ENCODE results near the gene CCDC142.
A peak's percentile ranks its signal among the peaks of the same experiment; 100 is the strongest.

CCDC142 gene

DNA sequence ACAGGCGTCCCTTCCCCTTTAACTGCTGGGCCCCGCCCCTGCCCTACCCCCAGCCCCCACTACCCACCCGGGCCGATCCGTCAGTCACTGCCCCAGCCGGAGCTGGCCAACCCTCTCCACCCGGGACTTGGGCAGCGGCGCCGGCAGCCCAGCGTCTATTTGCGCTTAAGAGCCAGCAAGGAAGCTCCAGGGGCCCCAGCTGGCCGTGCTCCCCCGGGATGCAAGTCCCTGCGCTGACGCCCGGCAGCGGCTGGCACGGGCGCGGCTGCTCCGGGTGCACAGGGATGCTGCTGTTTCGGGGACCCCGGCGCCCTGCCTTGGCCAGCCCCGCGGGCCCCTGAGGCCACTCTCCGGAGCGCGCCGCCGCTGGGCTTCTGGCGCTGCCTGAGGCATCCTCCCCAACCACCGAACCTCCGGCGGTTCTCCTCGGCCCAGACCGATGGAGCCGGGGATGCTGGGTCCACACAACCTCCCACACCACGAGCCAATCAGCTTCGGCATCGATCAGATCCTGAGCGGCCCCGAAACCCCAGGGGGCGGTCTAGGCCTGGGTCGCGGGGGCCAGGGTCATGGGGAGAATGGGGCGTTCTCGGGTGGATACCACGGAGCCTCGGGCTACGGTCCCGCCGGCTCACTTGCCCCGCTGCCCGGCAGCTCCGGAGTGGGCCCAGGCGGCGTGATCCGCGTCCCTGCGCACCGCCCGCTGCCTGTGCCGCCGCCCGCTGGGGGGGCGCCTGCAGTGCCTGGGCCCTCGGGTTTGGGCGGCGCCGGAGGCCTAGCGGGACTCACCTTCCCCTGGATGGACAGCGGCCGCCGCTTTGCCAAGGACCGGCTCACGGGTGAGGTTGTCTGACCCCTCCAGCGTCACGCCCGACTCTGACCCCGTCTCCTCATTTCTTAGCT, 31.8 kb upstream of the CCDC142 start, which contains the start of gene TLX2:
Gene TLX2, plus strand, starts transcription at position 83 of the 903 bp plus-strand sequence. Its CDS starts 357 bp downstream, at position 440.
- no peak for DNase-seq (ENCODE audit: low spot score)

DNA sequence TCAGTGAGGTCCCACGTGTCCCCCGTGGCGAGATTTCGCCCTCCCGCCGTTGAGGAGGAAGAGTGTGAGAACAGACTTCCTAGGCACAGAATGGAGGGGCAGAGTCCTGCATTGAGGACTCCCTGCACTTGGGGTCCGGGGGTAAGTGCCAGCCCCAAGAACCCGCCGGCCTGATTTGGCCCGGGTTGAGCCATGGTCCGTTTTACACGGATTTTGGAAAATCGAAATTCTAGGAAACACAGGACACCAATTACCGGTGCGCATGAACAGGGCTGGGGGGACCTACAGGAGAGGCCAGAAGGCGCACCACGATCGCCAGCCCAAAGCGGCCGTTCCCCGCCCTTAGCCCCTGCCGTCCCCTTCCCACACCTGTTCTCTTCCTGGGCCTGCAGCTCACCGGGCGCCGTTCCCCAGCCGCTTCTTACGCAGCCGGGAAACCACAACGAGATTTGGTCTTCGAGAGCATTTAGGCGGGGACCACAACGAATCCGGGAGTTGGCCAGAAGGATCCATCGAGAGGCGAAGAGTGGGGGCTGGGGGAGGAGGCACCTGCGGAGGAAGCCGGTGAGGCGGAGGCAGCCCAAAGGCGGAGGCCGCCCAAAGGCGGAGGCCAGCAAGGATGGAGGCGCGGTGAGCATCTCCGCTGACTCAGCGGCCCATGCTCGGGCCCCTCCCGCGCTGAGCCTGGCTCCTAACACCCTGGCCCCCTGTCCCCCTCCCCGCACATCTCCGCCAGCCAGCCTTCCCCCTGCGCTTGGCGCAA, 31.0 kb upstream of the CCDC142 start:
- DNase-seq (ENCODE audit: low spot score): no peak

DNA sequence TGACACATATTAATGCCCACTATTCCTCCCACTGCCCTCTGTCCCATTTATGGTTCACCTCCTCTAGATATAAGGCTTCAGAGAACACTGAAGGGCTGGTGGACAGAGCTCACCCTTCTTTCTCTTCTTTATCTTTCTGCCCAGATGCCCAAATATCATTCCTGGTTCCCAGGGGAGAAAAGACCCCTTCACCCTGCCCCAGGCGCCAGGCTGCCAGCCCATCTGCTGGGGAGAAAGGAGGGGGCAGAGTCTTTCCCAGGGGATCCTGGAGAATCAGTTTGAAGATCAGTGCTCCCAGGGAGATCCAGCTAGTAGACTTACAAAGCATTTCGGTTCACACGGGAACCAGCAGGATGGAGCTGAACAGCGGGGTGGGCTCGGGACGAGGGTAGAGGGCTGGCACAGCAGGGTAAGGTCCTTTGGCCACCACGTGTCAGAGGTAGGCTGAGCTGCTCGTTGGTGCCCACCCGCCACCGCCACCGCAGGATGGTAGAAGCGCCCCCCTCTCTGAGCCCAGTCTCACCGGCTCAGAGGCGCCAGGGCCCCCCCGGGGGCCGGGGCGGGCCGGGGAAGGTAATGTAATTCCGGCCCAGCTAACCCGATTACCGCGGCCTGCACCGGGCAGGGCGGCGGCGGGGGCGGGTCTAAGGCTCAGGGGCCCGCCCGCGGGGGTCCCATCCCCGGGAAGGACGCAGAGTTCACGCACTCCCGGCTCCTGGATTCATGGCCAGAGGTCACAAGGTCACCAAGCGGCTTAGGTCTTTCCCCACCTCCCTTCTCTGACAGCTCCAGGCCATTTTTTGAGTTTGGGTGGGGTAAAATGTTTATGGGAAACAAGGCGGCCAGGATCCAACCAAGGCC, 30.2 kb upstream of the CCDC142 start:
- no peak for DNase-seq (ENCODE audit: low spot score)

DNA sequence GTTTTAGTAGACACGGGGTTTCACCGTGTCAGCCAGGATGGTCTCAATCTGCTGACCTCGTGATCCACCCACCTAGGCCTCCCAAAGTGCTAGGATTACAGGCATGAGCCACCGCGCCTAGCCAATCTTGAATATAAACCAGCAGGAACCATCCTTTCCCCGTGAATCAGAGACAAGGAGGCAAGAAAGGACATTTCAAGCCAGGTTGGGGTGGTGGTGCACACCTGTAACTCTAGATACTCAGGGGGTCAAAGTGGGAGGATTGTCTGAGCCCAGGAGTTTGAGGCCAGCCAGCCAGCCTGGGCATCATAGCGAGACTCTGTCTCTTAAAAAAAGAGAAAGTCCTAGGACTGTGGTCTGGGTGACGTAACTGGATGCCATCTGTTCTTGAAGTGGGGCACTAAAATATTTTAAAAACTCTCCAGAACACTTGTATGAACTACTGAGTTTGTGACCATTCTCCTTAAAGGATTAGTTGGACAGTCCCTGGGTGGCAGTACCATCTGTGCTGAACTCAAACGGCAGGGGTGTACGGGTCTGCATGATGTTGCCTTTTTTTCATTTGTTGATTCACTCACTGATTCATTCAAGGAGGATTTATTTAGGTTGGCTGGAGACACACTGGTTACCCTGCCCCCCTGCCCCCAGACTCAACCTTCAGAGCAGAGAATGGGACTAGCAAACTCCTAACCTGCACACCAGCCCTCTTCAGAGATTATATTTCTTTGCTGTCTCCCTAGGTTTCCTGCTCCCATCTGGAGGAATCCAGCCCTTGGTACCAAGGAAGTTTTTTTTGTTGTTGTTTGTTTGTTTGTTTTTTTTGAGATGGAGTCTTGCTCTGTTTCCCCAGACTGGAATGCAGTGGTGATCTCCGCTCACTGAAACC, 28.5 kb upstream of the CCDC142 start:
- no peak for DNase-seq (ENCODE audit: low spot score)

DNA sequence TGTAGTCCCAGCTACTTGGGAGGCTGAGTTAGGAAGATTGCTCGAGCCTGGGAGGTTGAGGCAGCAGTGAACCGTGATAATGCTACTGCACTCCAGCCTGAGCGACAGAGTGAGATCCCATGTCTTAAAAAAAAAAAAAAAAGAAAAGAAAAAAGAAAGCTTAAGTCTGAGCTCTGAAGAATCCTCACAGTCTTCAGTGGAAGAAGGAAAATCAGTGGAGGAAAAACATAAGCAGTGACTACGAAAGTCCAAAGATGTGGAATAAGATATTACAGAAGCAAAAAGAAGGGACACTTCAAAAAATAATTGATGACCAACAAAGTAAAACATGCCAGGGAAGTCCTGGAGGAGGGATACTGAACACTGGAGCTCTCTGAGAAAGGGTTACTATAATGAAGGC, 27.5 kb upstream of the CCDC142 start:
- DNase-seq (ENCODE audit: low spot score): no peak

DNA sequence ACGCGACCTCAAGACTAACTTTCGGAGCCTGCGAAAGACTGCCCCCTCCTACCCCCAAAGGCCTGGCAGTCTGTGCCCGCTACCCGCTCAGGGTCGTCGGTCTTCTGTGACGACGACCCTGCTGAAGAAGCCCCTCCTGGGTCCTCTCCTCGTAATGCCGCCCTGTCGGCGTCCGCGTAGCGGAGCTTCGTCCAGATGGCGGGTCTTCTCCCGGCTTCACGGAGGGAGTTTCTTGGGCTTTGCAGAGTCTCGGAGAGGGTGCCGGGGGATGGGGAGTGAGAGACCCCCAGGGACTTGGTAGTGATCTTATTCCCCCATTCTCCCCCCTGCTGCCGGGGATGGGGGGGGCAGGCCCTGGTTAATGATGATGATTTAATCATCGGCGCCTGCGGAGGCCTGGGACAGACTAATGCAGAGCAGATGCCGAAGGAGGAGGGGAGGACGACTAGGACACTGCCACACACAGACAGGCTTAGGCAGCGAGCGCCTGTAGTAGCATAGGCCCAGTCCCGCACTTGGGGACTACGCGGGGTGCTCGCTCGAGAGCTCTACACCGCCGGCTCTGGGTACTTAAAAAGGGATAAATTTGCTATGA, 25.2 kb upstream of the CCDC142 start:
- peak; percentile 59 for DNase-seq (ENCODE audit: low spot score)

DNA sequence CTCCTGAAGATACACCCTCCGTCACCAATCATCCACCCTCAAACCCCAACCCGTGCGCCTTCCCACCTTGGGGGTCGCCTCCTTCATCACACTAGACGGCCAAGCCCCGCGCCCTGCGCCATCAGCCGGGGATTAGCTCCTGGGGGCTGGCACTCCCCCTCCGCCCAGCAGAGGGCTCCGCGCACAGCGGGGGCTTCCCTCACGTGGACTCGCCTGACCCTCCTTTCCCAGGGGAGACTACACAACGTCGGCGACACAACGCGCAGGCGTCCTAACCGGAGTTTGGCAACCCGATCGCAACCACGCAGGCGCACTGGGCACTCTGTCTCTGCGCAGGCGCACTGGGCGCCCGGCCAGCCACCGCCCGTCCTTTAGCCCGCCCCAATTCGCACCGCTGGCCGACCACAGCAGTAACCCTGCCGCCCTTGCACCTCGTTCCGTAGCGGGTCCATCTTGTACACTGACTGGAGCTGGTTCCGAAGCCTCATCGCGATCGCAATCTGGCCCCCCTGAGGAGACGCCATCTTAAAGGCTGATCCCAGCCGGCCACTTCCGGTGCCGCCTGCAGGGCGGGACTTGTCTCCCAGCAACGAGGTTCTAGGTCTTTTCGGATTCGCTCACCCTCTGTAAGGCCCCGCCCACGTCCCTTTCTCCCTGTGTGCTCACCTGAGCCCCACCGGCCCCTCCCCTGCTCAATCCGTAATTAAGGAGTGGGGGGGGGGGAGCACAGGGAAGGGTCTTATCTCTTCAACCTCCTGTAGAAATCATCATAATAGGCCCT, 24.5 kb upstream of the CCDC142 start, which contains the start of gene PCGF1:
Gene PCGF1, minus strand, starts transcription at position 551 of the 781 bp plus-strand sequence. Its CDS starts 27 bp downstream, at position 524.
- peak; percentile 99 for DNase-seq (ENCODE audit: low spot score)

DNA sequence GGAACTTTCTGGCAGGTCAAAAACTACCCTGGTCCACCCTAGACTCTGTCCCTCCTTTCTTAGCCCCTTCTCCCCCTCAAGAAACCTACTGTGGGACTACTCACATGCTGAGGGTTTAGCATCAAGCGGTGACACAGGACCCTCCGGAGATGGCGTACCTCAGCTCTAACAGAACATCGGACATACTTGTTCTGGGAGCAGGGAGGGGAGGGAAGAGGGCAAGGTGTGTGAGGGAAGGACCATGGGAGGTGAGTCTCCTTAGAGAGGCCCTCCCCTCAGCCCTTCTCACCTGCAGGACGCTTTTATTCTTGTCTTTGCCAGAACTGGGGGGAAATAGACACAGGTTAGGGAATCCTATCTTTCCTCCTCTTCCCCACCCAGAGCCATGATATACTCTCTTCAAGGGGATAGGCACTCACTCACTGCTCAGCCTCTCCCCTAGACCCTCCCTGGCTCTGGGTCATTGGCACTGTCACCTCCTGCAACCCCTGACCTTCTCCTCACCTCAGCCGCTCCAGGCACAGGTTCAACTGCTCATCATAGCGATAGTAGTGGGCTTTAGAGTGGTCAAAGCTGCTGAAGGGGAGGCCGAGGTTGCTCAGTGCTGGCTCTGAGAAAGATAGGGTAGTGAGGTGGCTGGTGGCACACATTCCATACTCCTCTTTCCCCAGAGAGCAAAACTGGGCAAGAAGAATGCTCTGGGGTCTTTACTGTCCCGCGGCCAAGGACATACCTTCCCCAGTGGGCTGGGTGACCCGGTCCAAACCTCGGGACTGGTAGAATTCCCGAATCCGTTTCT, 22.8 kb upstream of the CCDC142 start:
- no peak for DNase-seq (ENCODE audit: low spot score)

DNA sequence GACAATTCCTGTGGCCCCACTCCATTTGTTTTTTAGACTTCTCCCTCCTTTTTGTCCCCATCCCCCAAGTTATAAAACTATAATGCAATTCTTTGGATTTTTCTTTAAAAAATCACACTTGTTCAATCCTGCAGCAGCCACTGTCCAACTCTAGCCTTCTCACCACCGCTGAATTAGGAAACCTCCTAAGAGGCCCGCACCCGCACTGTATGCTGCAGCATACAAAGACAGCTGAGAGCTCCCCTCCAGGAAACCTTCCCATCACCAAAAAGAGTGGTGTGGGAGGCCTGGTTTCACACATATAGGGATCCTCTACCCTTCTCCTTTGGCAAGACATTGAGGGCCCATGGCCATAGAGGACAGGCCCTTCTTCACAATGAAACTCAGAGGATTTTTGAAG, 21.8 kb upstream of the CCDC142 start:
- DNase-seq (ENCODE audit: low spot score): no peak

DNA sequence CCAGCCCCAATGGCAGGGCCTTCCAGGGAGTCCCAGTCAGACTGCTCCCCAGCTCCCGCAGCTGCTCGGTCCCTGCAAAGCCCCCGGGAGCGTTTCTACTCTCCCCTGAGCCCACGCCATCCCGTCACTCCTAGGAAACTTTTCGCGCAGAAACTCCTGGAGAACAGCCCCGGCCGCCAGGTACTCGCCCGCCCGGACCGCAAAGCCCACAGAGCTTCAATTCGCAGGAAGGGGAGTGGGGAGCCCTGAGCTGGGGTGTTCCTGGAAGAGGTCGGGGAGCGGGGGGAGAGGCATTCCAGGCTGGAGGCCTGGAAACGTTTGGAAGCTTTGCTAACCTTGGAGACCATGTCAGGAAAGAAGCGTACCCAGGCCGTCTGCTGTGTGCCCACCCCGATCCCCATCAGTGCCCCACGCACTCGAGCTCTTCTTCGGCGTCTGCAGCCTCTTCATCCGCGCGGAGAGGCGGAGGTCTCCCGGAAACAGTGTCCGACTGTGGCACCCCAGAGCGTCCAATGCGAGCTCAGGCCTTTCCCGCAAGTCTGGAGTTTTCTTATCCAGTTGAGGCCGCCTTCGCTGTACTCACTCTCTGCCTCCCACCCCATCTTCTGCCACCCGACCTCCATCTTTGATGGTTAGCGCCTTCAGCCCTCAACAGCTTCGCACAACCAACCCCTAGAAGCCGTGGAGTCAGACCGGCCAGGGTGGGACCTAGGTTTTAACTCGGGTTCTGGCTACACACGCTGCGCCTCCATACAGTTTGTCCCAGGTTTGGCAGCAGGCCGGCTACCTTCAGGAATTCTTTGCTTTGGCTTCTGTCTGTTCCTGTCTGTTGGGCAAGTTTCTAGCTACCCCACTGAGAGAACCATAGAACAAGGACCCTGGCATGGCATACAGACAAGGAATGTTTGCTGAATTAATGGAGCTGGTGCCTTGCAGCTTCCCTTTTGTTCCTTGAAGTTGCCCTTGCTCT, 21.0 kb upstream of the CCDC142 start:
- no peak for DNase-seq (ENCODE audit: low spot score)

DNA sequence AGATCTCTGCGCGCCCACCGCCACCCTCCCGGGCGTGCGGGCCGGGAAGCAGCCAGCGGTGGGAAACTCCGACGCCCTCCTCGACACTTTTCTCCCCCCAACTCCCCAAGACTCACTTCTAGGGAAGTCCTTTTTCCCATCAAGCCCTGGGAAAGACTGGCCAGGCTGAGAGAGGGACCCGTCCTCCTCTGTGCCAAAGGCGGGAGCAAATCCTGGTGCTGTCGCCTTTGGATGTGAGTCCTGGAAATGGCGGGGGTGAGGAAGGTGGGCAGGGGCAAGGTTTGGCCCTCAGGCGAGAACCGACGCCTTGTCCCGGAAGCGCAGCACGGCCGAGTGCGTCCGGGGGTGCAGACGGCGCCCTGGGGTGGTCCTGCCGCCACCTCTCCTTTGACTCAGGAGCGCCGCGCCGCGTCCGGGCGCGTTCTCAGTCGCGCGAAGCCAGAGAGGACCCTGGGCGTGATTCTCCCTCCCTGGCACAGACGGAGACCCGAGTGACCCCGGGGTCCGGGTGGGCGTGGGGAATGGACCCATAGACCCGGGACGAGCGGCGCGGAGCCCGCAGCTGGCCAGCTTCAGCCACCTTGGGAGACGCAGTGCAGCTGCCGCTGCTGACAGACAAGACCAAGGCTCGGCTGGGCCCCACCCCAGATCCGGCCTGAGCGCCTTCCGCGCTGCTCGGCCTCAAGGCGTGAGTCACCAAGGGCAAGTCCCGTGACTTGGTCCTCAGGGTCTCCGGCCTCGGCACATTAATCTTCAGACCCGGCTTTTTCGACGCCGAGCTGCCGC, 20.1 kb upstream of the CCDC142 start:
- DNase-seq (ENCODE audit: low spot score): no peak

DNA sequence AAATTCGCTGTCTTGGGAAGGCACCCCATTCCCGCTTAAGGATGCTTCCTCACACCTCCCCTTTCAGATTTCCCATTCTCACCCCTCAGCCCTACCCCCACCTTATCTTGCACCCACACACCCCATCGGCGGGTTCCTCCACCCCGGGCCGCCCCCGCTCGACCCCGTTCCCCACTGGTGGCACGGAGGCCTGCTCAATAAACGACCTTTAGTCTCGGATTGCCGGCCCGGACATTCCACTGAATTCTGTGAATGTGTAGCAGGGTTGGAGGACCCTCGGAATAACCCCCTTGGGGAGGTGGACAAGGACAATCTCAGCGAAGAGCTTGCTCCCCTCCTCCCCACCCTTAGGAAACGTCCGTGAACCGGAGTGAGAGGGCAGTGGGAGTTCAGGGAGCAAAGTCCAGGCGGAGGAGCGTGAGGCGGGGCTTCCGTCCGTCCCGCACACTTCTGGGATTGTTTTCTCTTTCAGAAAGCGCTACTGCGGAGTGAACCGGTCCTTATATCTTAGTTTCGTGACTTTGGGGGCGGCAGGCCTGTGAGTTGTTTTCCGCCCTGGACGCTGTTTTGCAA, 19.4 kb upstream of the CCDC142 start:
- DNase-seq (ENCODE audit: low spot score): no peak

DNA sequence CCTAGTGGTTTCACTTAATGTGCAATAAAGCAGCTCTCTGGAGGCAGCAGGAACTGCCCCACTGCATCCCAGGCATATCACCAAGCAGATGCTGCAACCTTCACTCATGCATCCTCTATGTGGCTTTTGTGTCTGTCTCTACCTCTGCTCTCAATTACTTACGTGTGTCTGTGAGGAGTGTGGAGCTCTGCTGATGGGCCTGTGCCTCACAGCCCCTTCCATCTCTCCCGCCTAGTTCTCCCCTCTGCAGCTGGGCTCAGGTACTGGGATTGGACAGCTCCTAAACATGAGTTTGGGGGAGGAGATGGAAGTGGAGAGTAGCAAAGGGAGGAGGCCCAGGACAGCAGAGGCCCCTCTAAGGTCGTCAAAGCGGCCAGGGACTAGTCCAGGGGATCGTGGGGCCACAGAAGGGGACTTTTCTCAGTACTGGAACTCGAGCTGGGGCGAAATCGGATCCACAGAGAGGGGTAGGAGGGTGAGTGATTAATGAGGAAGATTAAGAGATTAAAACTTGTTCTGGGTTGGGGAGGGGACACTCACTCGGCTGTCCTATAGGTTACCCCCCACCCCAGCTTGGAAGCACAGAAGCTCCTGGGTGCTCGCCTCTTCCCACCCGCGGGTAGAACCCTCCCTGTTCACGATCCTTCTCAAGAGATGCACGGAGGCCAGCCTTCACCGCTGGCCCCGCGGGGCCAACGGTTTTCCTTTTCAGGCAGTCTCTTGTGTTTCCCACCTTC, 18.7 kb upstream of the CCDC142 start:
- no peak for DNase-seq (ENCODE audit: low spot score)

DNA sequence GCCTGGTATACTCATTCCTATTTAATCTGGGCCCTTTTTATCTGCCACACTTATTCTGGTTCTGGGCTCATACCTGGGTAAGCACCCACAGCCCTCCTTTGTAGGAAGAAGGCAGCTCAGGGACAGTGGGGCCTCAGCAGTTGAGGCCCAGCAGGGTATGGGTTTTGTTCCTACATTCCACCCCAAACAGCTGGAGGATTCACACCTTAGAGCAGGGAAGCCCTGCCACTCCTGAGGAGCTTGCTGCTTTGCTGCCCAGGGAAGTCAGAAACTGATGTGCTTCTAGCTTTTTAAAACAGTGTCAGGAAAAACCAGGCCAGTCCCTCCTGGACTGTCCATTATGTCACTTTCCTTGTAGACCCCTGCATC, 17.8 kb upstream of the CCDC142 start:
- DNase-seq (ENCODE audit: low spot score): no peak

DNA sequence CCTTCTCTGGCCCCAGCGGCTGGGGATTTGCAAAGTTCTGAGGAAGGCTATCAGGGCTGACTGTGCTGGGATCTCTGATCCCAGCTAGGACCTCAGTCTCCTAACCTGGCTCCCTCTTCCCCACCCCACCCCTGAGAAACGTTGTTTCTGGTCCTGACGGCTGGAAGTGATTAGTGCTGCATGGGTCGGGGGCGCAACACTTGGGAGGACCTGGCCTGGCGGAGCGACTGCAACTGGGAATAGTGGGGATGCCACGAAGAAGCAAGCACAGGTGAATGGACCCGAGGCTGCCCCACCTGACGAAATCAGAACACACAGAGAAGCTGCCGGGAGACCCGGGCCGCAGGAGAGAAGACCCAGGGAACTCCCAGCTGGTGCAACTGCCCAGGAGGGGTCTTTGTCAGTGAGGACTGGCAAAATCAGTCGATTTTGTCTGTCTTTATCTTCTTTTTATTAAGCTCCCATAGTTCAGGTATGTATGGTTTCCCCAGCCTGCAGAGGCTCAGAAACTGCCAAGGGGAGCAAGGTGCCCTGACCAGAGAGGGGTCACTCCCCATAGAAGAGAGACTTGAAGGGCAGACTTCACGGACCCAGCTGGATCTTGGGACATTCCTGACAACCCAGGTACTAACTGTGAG, 17.3 kb upstream of the CCDC142 start:
- DNase-seq (ENCODE audit: low spot score): no peak

Measured in Ammon's horn (tissue), 1 donor.